Prostate gland (tissue), 2 donors: Measurements from ENCODE around the gene ZSWIM3.
"Not testable (repeated sequence)": the region's sequence is repeated elsewhere in the genome, so short reads cannot be mapped to it uniquely, and the experiment has no call there.

Source experiments
- CTCF ChIP-seq, 4 experiments: fragments of 200-600 bp in 2 of 4; fragments of 450-650 bp in 2 of 4; sonication (generic) in 2 of 4; IDR thresholded peaks; 1 replicate in 3 of 4; 2 replicates in 1 of 4; pipeline ENCODE4 v1.5.1; 2016 to 2019; ENCODE audit warnings: antibody characterized with exemption in 4 of 4, mild to moderate bottlenecking in 2 of 4, moderate library complexity in 2 of 4
- POLR2A ChIP-seq: fragments of 450-650 bp; IDR thresholded peaks from one replicate; pipeline ENCODE4 v1.6.1; 2016; ENCODE audit warnings: antibody characterized with exemption, mild to moderate bottlenecking
- POLR2AphosphoS5 ChIP-seq: sonication (generic); formaldehyde crosslinking; IDR thresholded peaks from one replicate; pipeline ENCODE4 v1.6.1; 2017; ENCODE audit warnings: antibody characterized with exemption

- not testable (repeated sequence) for TF ChIP-seq CTCF (IDR thresholded peaks at IDR 0.05); POLR2AphosphoS5; POLR2A
These were observed 16.7 kb downstream of the ZSWIM3 start for GRCh38 chr20:45874104-45874481.
